ENCODE results near the gene ELFN1.

The ELFN1 gene

DNA sequence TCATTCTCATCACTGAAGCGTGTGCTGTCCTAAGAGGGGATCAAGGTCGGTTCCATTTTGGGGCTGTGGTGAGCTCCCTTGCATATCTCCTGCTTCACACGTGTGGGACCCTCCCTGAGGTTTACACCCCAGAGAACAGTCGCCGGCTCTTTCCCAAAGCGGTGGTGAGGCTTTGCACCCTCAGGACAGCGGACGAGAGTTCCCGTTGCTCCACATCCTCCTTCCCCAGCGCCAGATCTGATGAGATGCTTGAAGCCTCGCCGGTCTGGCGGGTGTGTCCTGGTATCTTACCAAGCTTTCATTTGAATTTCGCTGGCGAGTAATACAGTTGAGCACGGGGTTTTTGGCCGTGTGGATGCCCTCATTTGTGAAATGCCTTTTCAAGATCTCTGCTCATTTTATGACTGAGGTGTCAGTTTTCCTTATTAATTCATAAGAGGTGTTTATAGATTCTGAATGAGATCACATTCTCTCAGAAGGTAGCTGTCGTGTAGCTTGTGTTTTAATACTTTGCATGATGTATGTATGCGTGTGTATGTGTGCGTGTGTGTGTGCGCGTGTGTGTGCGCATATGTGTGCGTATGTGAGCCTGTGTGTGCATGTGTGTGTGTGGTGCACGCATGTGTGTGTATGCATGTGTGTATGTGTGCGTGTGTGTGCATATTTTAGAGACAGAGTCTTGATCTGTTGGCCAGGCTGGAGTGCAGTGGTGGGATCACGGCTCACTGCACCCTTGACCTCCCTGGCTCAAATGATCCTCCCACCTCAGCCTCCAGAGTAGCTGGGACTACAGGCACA is 30.7 kb downstream of the ELFN1 start:
- H3K27me3 Mint-ChIP-seq = peaks cover 54% of the 10 kb centered on the region
- no peak for ATAC-seq
- H3K4me3 Mint-ChIP-seq = no peak overlapping the region
- H3K4me1 Mint-ChIP-seq = no peaks in the 10 kb centered on the region
- no peak overlapping the region for H3K27ac Mint-ChIP-seq
- H3K36me3 Mint-ChIP-seq = peaks cover 9% of the 10 kb centered on the region
- peaks cover 4% of the 10 kb centered on the region for H3K9me3 Mint-ChIP-seq

DNA sequence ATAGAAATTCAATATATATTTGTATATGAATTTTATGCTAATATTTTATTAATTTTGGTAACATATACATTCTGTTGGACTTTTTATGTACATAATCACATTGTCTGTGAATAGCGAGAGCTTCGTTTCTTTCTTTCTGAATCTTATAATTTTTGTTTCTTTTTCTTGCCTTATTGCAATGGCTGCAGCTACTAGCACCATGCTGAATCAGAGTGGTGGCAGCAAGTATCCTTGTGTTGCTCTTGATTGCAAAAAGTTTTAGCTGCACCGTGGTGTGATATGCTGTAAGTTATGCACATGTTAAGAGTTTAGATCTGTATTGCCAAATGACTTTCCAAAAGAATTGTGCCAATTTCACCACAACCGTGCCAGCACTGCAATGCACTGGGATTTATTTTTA is 32.6 kb downstream of the ELFN1 start:
- Mint-ChIP-seq H3K4me1 (no peaks in the 10 kb centered on the region), H3K36me3 (peaks cover 9% of the 10 kb centered on the region)
- no peak for ATAC-seq

DNA sequence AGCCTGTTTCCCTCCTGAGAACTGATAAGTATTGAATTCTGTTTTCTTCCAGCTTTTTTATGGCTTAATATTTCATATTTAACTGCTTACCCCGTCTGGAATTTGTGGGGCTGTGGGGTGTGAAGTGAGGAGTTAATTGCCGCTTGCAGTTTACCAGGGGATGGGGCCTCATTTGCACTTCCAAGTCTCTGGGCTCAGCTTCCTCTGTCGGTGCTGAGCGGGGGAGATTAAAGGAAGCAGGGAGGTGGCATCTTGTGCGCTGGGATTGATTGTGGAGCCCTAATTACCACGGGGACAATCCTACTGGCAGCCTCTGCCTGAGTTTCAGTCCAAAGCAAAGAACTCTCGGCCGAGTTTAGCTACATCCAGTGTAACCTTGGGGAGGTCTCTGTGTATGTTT is 33.4 kb downstream of the ELFN1 start:
- Mint-ChIP-seq H3K27ac (no peak overlapping the region), H3K27me3 (peaks cover 32% of the 10 kb centered on the region), H3K4me3 (no peak overlapping the region), H3K36me3 (peaks cover 9% of the 10 kb centered on the region), H3K9me3 (peaks cover 4% of the 10 kb centered on the region), H3K4me1 (no peaks in the 10 kb centered on the region)
- no peak for ATAC-seq

More for the DNA sequence above, 32.6 kb downstream of the ELFN1 start:
- H3K27ac Mint-ChIP-seq = no peak overlapping the region
- H3K9me3 Mint-ChIP-seq = peaks cover 4% of the 10 kb centered on the region
- H3K27me3 Mint-ChIP-seq = peaks cover 35% of the 10 kb centered on the region
- no peak overlapping the region for H3K4me3 Mint-ChIP-seq

DNA sequence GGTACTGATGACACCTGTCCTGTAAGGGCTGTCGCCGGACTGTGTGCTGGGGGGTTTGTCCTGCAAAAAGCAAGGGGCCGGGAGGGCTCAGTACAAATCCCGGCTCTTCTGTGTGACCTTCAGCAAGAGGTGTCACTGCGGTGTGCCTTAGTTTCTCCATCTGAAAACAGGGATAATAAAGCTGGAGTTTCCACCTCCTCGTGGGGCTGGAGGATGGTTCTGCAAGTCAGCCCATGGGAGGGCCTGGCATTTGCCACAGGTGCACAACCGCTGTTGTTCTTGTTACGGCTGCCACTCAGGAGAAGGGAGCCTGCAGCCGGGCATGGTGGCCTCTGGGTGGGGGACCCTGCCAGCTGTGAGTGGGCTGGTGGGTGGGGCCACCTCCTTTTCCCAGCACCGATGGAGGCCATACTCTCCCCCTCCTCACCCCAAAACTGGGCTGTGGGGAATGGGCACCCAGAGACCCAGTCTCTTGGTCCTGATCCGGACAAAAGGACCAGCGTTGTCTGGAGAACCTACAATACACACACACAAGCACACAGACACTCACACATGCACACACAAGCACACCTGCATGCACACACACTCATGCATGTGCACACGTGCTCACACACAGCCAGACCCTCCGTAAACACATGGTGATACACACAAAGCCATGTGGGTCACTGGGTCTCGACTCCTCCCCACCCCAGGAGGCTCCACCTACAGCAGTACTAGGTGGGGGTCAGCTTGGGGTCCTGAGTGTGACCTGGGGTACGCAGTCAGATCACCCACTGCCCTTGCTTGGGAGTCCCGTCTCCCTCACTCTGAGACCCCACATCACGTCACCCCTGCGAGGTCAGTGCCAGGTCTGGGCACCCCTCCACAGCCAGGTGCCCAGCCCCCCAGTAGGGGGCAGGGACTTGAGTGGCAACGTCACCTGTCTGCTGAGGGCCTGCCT is 34.1 kb downstream of the ELFN1 start:
- Mint-ChIP-seq H3K9me3 (peaks cover 6% of the 10 kb centered on the region), H3K36me3 (peaks cover 9% of the 10 kb centered on the region), H3K27ac (no peak overlapping the region), H3K4me1 (no peaks in the 10 kb centered on the region), H3K27me3 (peaks cover 39% of the 10 kb centered on the region), H3K4me3 (no peak overlapping the region)
- no peak for ATAC-seq

DNA sequence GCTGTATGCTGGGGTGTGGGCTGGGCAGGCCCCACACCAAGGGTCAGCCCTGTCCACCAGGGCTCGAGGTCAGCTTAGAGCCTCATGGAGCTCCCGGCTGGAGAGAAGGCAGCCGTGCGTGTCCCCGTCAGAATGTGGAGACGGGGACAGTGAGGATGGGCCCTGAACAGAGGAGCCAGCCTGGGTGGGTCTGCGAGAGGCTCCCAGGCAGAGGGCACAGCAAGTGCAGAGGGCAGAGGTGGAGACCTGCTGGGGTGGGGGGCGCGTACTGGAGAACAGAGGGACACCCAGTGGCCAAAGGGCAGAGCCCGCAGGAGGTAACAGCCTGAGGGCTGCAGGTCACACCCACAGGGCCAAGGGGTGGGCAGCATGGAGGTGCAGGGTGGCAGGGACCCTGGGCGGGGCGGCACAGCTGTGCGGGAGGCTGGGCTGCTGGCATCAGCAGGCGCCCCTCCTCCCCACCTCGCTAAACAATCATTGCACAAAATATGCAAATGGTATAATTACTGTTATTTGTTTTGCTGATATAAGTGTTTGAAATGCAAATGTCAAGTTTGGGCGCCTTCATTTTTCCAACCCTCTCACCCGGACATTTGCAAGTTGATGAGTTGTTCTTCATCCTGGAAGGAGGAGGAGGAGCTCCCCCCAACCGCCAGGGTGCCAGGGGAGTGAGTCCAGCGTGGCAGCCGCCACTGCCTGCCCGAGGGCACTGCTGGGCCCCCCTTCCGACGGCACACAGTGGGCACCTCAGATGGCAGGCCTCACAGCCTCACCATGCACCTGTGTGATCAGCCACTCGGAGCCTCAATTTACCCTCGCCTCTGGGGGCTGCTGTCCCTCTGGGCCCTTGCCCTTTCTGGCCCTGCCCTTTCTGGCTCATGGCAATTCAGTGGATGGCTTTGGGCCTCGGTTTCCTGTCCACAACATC is 35.0 kb downstream of the ELFN1 start:
- no peaks in the 10 kb centered on the region for H3K4me1 Mint-ChIP-seq
- H3K9me3 Mint-ChIP-seq = peaks cover 7% of the 10 kb centered on the region
- H3K36me3 Mint-ChIP-seq = peaks cover 9% of the 10 kb centered on the region
- peaks cover 37% of the 10 kb centered on the region for H3K27me3 Mint-ChIP-seq
- no peak for ATAC-seq
- no peak overlapping the region for H3K27ac Mint-ChIP-seq
- H3K4me3 Mint-ChIP-seq = no peak overlapping the region

DNA sequence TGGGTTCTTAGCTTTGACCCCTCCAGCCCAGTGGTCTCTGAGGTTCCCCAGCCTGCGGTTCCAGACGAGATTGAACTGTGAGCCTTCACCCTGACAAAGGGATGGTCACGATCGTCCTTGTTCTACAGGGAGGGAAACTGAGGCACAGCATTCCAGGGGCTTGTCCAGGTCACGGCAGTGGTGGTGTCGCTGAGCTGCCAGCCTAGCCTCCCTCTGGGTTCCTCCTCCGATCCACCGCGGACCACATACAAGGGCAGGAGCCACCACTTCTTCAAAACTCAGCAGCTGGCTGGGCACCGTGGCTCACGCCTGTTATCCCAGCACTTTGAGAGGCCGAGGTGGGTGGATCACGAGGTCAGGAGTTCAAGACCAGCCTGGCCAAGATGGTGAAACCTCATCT is 35.8 kb downstream of the ELFN1 start:
- Mint-ChIP-seq H3K4me1 (no peaks in the 10 kb centered on the region), H3K27me3 (peaks cover 40% of the 10 kb centered on the region), H3K4me3 (no peak overlapping the region), H3K27ac (no peak overlapping the region), H3K36me3 (peaks cover 9% of the 10 kb centered on the region), H3K9me3 (peaks cover 7% of the 10 kb centered on the region)
- no peak for ATAC-seq

DNA sequence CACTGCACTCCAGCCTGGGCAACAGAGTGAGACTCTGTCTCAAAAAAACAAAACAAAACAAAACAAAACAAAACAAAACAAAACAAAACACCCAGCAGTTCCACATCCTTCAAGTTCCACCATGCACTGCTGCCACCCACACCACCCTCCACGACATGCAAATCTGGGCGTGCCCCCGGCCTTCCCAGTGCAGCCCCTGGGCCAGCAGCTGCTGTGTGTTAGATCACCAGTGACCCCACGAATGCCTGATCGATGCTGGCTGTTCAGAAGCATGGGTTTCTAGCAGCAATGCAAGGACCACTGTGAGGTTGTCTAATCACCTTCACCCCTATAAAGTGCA is 36.3 kb downstream of the ELFN1 start:
- H3K9me3 Mint-ChIP-seq = peaks cover 7% of the 10 kb centered on the region
- H3K27me3 Mint-ChIP-seq = peaks cover 45% of the 10 kb centered on the region
- no peak for ATAC-seq
- no peaks in the 10 kb centered on the region for H3K4me1 Mint-ChIP-seq
- H3K36me3 Mint-ChIP-seq = peaks cover 9% of the 10 kb centered on the region
- H3K27ac Mint-ChIP-seq = no peak overlapping the region
- no peak overlapping the region for H3K4me3 Mint-ChIP-seq

DNA sequence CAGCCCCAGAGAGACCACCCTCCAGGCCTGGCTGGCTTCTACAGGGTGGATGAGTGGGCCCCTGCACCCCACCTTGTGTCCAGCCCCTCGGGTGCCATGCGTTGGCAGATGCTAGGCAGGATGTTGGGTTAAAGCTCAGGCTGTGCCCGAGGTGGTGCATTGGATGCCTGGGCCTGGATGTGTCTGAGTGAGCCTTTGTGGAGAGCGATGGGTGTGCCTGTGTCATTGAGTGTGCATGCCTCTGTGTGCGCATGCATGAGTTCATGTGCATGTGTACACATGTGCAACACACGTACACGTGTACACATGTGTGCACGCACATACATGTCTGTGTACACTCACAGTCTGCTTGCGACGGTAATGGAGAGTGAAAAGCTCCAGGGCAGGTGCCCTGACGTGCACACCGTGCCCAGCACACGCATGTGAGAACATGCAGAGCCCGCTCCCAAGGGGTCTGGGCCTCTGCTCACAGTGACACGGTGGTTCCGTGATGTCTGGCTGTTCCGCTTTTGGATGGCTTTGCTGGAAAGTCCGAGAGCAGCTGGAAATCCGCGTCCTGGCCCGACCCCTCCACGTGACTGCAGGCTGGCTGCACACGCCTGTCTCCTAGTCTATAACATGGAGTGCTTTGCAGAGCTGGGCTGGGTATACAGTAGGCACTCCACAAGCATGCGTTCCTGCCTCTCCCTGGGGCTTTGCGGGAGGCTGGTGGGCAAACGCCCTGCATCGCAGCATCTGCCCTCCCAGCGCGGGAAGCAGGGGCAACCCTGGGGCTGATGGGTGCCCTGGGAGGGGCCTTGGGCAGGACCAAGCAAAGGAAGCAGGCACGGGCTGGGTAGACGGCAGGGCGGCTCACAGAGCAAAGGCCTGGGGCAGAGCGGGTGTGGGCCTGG is 36.9 kb downstream of the ELFN1 start:
- Mint-ChIP-seq H3K27me3 (peaks cover 47% of the 10 kb centered on the region), H3K4me1 (no peaks in the 10 kb centered on the region), H3K9me3 (peaks cover 7% of the 10 kb centered on the region), H3K36me3 (peaks cover 9% of the 10 kb centered on the region), H3K4me3 (no peak overlapping the region), H3K27ac (no peak overlapping the region)
- ATAC-seq = no peak

DNA sequence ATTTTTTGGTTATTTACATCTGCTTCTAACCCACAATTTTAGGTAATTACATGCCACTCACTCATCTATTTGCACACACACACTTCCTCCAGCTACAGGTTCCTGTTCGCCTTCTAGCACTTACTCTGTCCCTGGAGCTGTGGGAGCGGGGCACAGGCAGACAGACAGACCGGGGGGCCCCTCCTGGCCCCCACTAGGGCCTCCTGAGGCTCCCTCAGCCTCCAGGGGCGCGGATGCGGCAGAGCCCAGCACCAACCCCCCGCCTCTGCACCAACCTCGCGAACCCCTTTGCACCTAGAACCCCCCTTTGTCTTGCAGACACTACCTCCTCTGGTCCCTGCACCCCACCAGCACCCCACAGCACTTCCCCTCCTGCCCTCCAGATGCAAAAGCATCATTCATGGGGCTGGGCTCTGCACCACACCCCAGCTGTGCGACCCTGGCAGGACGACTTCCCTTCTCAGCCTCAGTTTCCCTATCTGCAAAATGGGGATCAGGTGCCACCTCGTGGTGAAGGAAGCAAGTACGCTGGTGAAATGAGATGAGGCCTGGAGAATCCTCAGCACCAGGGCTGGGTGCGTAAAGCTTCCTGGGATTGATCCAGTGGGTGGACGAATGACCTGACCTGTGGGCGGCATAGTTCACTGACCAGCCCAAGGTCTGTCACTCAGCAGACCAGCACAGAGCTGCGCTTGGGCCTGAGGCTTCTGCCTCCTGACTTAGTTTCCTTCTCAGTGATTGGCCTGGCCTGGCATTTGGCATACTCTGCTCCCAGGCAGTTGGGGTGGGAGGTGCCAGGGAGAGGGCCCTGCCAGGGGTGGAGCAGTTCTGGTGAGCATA is 37.9 kb downstream of the ELFN1 start:
- no peaks in the 10 kb centered on the region for H3K4me1 Mint-ChIP-seq
- no peak overlapping the region for H3K4me3 Mint-ChIP-seq

DNA sequence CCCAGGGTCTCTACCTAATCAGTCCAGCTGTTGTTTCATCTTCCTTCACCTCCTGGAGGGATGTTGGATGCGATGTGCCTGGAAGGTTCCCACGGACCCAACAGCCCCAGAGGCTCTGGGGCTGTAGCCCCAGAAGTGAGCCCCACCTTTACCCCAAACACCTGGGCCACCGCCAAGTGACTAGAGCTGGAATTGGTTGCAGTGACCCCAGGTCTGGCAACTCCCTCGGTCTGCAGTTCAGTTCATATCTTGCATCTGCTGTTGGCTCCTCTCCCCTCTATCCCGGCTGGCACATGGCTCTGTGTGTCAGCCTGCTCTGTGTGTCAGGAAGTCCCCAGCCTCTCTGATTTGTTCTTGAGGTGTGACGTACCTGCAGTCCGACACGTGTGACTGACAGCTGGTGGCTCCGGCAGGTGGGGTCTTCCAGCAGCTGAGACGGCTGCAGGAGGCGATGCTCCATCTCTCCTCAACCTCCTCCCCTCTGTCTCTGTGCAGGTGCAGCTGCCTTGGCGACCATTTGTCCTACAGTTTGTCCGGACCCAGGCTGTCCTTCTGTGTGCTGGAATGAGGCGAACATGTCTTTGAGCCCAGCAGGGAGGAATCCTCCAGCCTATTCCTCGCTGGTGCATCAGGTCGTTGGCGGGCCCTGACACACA is 38.6 kb downstream of the ELFN1 start:
- Mint-ChIP-seq H3K9me3 (peaks cover 3% of the 10 kb centered on the region), H3K4me3 (no peak overlapping the region), H3K36me3 (no peaks in the 10 kb centered on the region), H3K27ac (no peak overlapping the region), H3K4me1 (no peaks in the 10 kb centered on the region), H3K27me3 (peaks cover 57% of the 10 kb centered on the region)
- no peak for ATAC-seq

More for the DNA sequence above, 37.9 kb downstream of the ELFN1 start:
- peaks cover 53% of the 10 kb centered on the region for H3K27me3 Mint-ChIP-seq
- no peak overlapping the region for H3K27ac Mint-ChIP-seq
- peaks cover 6% of the 10 kb centered on the region for H3K9me3 Mint-ChIP-seq
- H3K36me3 Mint-ChIP-seq = peaks cover 5% of the 10 kb centered on the region
- no peak for ATAC-seq

DNA sequence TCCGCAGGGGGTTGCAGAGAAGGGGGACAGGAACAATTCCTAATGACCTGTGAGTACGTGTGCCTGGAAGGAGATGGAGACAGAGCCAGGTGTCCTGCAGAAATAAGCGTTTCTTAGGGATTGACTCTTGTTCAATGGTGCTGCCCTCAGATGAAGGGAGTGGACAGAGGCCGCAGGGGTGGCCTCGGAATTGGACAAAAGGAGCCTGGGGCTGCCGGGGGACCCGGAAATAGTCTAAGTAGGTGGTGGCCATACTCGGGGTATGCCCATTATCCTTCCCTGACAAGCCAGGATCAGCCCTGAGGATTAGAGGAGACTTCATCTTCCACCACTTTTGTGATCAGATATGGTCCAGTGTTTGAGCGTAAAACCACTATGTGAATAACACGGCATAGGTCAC is 39.2 kb downstream of the ELFN1 start:
- Mint-ChIP-seq H3K4me3 (no peak overlapping the region), H3K27ac (no peak overlapping the region), H3K36me3 (no peaks in the 10 kb centered on the region), H3K27me3 (peaks cover 53% of the 10 kb centered on the region), H3K9me3 (peaks cover 3% of the 10 kb centered on the region), H3K4me1 (no peaks in the 10 kb centered on the region)
- no peak for ATAC-seq

DNA sequence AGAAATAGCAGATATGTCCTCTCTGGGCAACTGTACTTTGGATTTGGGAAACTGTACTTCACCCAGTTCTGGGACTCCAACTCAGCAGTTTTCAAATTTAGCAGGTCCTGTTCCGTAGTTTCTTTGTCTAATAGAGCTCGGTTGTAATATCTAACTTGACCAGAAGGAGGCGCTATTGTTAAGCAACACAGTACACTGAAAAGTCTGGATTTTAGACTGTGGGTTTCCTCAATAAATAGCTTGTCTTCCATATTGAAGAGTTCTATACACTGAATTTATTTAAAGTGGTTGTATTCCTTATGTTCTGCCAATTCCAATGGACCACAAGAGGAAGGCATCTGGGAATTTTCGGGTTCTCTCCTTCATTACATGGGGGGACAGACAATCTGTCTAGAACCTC is 39.8 kb downstream of the ELFN1 start:
- H3K4me1 Mint-ChIP-seq = no peaks in the 10 kb centered on the region
- H3K27me3 Mint-ChIP-seq = peaks cover 48% of the 10 kb centered on the region
- no peak overlapping the region for H3K27ac Mint-ChIP-seq
- no peaks in the 10 kb centered on the region for H3K36me3 Mint-ChIP-seq
- no peak for ATAC-seq
- peaks cover 3% of the 10 kb centered on the region for H3K9me3 Mint-ChIP-seq
- H3K4me3 Mint-ChIP-seq = no peak overlapping the region

DNA sequence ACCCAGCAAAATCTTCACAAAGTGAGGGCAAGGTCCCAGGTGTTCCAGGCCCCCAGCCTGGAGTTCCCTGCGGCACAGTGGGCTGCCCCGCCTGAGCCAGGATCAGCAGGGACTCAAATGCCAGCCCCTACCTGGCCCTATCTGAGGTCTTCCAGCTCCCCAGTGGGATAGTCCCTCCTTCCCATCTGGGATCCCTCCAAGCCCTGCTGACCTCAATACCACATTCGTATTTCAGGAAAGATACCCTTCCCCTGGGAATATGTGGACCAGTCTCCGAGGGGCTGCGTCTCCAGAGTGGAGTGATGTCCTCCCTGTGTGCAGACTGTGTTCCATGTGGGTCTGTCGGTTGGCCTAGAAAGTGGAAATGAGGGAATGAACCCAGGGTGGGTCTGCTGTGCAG is 40.9 kb downstream of the ELFN1 start:
- no peak overlapping the region for H3K4me3 Mint-ChIP-seq
- H3K27me3 Mint-ChIP-seq = peaks cover 56% of the 10 kb centered on the region
- H3K36me3 Mint-ChIP-seq = peaks cover 4% of the 10 kb centered on the region
- H3K4me1 Mint-ChIP-seq = peaks cover 6% of the 10 kb centered on the region
- no peak for ATAC-seq
- H3K9me3 Mint-ChIP-seq = peaks cover 3% of the 10 kb centered on the region
- H3K27ac Mint-ChIP-seq = no peak overlapping the region

All from stimulated activated memory B cell treated with anti-CD40 and anti-IgM and Interleukin-4, amounts not matched to agents 10 μg/mL and 1 μg/mL and 100 μg/mL, for 72 hours (primary cell).